GM21529 (cell line): ENCODE measurements around the gene MAP1LC3B.
A peak's percentile ranks its signal among the peaks of the same experiment; 100 is the strongest.

Experiments
- ATAC-seq: cut with Tn5 transposase; IDR thresholded peaks from one replicate; pipeline ENCODE4 v1.9.1; 2021; ENCODE audit not compliant: unreplicated experiment

Gene MAP1LC3B

GRCh38 chr16:87407511-87408112, 15.5 kb downstream of the MAP1LC3B start:
- ATAC-seq = peak; percentile 60

GRCh38 chr16:87409153-87409552, 17.0 kb downstream of the MAP1LC3B start:
- no peak for ATAC-seq

- no peak for ATAC-seq
Measured at GRCh38 chr16:87409781-87410180, 17.6 kb downstream of the MAP1LC3B start.

- ATAC-seq = no peak
Measured at GRCh38 chr16:87410530-87410929, 18.4 kb downstream of the MAP1LC3B start.

GRCh38 chr16:87410968-87411367, 18.8 kb downstream of the MAP1LC3B start:
- no peak for ATAC-seq

GRCh38 chr16:87411375-87412271, 19.5 kb downstream of the MAP1LC3B start:
- ATAC-seq = no peak

- no peak for ATAC-seq
Measured at GRCh38 chr16:87412371-87412995, 20.3 kb downstream of the MAP1LC3B start.

- ATAC-seq = no peak
Measured at GRCh38 chr16:87412996-87413421, 20.9 kb downstream of the MAP1LC3B start.

GRCh38 chr16:87414251-87414680, 22.1 kb downstream of the MAP1LC3B start:
- ATAC-seq = no peak

- no peak for ATAC-seq
Measured at GRCh38 chr16:87415441-87415840, 23.3 kb downstream of the MAP1LC3B start.

- no peak for ATAC-seq
Measured at GRCh38 chr16:87416826-87417527, 24.8 kb downstream of the MAP1LC3B start.

GRCh38 chr16:87417528-87417910, 25.4 kb downstream of the MAP1LC3B start:
- ATAC-seq = no peak

GRCh38 chr16:87418216-87418615, 26.1 kb downstream of the MAP1LC3B start:
- no peak for ATAC-seq

GRCh38 chr16:87418644-87419043, 26.5 kb downstream of the MAP1LC3B start:
- no peak for ATAC-seq

GRCh38 chr16:87420026-87421002, 28.2 kb downstream of the MAP1LC3B start:
- ATAC-seq = no peak

GRCh38 chr16:87421003-87421912, 29.1 kb downstream of the MAP1LC3B start:
- no peak for ATAC-seq

- ATAC-seq = no peak
Measured at GRCh38 chr16:87422106-87422505, 30.0 kb downstream of the MAP1LC3B start.

- ATAC-seq = no peak
Measured at GRCh38 chr16:87423429-87423828, 31.3 kb downstream of the MAP1LC3B start.

GRCh38 chr16:87424266-87424665, 32.1 kb downstream of the MAP1LC3B start:
- no peak for ATAC-seq
